GM19351 (cell line): Measurements from ENCODE around the gene POLR3K.
A peak's percentile ranks its signal among the peaks of the same experiment; 100 is the strongest.
"Not testable (repeated sequence)": the region's sequence is repeated elsewhere in the genome, so short reads cannot be mapped to it uniquely, and the experiment has no call there.

Experiments used
- ATAC-seq: cut with Tn5 transposase; IDR thresholded peaks from one replicate; pipeline ENCODE4 v1.9.1; 2021; ENCODE audit warnings: mild to moderate bottlenecking, moderate library complexity; ENCODE audit not compliant: unreplicated experiment

Gene POLR3K

GRCh38 chr16:47234-47633 is 6.2 kb downstream of the POLR3K start:
- ATAC-seq: no peak

GRCh38 chr16:46510-46909 is 6.9 kb downstream of the POLR3K start:
- ATAC-seq: not testable (repeated sequence)

GRCh38 chr16:45454-45853 is 8.0 kb downstream of the POLR3K start:
- ATAC-seq: no peak

- ATAC-seq: no peak
These were observed 8.8 kb downstream of the POLR3K start for GRCh38 chr16:44655-45054.

- no peak for ATAC-seq
These were observed 10.1 kb downstream of the POLR3K start for GRCh38 chr16:43294-43693.

- no peak for ATAC-seq
These were observed 10.7 kb downstream of the POLR3K start for GRCh38 chr16:42691-43090.

DNA sequence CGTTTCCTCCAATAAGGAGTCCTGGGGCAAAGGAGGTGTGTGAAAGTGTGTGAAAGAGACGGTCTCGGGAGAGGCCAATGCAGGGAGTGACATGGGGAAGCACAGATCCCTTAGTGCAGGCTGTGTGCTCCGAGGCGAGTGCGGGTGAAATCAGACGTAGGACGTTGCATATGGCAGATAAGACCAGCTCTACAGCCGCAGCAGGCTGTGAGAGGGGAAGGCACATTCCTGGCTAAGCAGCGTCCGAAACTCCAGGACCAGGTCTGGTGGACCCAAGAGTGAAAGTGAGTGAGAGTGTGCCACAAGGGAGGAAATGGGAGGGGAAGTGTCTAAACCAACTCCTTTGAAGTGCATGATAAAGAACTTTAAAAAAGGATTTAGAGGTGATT is 11.3 kb downstream of the POLR3K start:
- ATAC-seq: no peak

DNA sequence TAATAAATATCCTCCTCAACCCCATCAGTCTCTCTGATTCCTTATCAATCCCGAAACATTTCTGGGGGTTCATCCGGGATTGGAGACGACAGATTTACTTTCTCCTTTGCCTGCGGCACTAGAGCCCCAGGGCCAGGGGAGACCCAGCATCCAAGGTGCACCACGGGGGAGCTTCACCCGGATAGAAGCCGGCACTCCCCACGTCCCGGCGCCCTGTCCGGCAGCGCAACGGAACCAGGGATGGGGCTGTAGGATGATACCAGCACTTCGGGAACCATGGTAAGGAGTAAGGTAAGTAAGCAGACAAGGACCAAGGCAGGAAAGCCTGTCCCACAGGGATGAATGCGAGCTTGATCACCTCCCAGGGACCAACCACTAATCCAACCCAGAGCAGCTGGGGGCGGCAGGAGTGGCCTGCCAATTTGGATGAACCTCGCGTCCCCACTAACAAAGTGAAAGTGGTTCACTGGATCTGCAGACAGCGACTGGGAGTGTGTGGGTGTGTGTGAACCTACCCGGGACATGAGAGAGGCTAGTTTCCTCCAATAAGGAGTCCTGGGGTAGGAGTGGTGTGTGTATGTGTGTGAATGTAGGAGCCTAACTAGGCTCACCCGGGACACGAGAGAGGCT is 11.9 kb downstream of the POLR3K start:
- no peak for ATAC-seq

DNA sequence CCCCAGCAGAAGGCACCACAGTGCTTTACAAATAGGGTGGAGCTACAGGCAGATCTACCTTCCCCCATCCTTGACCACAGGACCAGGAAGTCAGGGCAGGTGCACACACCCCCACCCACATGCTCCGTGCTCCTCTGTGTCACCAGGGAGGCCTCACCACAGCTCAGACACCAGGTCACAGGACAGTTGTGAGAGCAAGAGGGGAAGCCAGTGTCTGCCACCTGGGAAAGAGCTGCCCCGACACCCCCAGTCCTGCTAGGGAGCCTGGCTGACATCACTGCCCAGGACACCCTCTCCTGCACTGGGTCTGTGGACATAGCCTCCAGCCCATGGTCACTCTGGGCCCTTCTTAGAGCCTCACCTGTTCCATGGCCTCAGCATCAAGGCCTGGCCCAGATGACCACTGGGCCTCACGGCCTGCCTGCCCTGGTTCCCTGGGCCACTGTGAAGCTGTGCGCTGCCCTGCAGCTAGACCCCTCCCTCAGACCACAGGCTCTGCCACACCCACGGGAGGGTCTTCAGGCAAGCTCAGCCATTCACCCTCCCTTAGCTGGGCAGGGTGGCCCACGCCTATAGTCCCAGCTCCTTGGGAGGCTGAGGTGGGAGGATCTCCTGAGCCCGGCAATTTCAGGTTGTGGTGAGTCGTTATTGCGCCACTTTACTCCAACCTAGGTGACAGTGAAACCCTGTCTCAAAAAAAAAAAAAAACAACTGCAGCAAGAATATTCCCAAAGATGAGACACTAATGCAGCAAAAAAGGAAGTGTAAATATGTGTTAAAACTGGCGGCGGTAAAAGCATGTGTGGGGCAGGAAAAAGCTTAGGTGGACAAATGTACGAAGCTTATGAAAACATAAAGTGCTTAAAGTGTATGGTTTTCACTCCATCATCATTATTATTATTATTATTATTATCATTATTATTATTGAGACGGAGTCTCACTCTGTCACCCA is 14.2 kb downstream of the POLR3K start:
- peak; percentile 87 for ATAC-seq

DNA sequence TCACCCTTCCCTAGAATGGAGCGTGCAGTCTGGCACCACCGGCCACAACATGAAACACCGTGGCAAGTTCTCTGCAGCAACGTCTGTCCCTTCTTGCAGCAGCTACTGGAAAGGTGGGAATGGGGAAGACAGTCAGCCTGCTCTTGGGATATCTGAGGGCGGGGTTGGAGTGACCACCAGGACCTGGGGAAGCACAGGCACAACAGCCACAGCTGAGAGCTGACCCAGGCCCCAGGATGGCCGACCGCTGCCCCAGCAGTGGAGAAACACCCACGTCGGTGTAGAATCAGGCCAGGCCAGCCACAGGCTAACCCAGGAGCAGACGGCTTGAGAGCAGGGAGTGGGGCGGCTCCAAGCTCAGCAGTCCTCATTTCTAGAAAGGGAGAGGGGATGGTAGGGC is 15.2 kb downstream of the POLR3K start:
- ATAC-seq: not testable (repeated sequence)

DNA sequence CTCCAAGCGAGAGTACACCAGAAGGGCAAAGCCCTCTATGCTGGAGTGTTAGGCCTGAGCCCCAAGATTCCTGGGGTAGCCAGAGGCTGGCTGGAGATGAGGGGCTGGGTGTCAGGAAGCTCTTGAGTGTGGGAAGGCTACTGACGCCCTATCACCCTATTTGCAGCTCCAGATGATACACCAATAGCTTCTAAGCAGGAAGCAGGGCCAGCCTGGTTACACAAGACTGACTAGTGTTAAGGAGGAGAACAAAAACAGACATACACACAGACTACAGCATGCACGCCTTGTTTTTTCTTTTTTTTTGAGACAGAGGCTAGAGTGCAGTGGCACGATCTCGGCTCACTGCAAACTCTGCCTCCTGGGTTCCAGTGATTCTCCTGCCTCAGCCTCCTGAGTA is 15.9 kb downstream of the POLR3K start:
- ATAC-seq: no peak

DNA sequence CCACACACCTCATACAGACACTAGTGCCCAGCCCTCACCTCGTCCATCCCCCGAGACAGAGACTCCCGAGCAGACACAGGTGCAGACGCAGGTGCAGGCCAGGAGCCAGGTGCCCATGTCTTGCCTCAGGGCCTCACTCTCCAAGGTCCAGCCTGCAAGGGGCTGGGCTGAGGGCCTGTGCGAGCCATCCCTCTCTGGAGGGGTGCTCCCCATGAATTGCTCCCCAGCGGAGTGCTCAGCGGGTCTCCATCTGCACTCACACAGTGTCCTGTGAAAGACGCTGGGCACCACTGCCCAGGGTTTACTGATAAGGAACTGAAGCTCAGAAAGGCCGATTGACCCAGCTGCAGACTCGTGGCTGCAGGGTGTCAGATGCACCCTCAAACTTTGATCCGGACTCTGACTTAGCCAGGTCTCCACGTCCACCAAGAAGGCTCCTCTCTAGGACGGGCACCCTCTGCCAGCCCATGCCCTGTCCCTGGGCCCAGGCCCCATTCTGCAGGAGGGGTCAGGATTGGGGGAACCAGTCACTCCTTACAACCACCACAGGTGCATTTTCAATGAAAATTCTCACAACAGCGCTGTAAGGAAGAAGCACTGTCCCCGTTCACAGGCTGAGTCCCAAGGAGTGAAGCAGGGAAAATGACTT is 16.9 kb downstream of the POLR3K start:
- ATAC-seq: no peak

- ATAC-seq: no peak
These were observed 17.6 kb downstream of the POLR3K start for GRCh38 chr16:35678-36305.

DNA sequence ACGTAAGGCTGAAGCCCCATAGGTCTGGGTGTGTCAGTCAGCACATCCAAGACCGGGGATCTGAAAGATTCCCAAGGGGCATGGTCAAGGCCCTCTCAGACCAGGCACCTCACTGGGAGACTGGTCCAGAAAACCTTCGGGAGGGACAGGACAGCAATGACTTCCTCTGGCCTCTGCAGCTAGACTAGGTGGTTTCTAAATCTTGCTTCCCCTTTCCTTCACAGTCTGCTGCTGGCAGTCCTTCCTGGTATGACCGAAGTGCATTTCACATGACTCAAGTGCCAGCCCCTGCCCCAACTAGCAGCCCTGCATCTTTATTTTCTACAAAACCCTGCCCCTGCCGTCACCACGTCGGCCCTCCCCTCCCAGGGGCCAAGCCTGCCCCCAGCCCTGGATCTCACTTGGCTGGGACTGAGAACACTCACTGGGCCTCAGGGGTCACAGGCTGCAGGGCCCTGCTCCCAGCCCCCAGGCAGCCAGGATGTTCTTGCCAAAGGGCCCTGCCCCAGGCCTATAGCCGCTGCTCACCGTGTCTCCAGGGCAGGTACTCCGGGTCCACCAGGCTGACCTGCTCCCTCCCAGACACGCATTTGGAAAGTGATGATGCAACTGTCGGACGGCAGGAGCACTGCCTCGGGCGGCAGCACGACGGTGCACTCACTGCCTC is 18.3 kb downstream of the POLR3K start:
- ATAC-seq: no peak

GRCh38 chr16:34648-34987 is 18.8 kb downstream of the POLR3K start:
- ATAC-seq: no peak

DNA sequence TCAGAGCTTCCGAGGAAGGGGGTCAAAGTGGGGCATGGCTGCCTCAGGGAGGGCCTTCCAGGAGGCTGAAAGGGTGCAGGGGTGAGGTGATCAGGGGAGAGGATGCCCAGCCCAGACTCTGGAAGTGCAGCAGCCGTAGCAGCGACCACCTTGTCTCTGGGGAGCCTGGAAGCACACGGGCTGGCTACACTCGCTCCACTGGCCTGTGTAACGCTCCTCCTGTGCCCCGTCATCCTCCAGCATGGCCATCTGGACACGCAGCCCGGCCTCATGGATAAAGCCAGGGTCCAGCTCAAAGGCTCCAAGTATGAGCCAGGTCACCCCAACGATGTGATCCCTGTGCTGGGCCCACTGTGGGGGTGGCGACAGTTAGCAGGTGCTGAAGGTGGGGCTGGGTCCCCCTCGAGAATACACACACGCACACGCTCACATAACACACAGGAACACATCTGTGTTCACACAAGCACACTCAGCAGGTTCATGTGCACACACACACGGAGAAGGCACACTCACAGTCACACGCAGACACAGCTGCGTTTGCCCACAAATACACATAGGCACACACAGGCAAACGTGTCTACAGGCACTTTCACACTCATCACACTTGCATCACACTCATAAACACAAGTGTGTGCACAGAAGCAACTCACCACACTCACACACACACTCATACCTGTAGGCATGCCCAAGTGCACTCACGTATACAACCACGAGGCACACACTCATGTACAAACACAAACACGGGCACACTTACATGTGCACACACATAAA is 19.3 kb downstream of the POLR3K start:
- no peak for ATAC-seq

DNA sequence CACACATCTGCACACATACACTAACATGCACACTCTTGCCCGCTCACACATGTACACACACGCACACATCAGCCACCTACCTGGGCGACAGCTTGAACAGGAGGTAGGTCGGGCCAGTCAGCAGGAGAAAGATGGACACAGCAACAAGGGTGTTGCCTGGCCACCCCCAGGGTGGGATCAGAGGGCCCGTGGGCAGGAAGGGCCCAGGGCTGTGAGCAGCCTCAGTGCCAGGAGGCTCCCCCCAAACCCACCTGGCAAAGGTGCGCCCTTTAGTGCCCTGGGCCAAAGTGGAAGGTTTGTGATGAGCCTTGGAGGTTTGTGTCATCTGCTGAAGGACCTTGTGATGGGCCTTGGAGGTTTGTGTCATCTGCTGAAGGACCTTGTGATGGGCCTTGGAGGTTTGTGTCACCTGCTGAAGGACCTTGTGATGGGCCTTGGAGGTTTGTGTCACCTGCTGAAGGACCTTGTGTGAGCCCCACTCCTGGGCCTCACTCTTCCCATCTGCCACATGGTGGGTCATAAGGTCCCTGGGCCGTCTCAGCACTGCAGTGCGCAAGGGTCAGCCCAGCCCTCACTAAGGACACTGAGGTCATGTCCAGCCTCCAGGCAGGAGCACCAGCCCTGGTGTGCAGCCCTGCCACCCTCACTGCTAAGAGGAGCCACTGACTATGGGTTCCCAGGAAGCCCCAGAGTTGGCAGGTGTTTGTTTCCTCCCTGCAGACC is 20.1 kb downstream of the POLR3K start:
- not testable (repeated sequence) for ATAC-seq

DNA sequence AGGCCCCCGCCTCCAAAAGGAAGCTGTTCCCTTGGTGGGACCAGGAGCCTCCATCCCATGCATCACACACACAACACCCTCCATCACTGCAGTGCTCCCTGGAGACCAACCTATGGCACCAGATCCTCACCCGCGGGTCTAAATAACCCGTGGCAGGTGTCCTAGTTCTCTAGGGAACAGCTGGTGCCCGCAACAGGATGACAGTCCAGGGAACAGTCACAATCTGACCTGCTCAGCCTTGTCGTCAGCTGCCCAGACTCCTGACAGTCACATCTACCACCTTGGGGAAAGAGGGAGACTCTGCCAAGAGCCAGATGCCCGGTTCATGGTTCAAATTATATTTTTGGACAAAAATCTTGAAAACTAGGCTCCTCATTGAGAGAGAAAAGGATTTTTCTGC is 22.8 kb downstream of the POLR3K start:
- not testable (repeated sequence) for ATAC-seq

DNA sequence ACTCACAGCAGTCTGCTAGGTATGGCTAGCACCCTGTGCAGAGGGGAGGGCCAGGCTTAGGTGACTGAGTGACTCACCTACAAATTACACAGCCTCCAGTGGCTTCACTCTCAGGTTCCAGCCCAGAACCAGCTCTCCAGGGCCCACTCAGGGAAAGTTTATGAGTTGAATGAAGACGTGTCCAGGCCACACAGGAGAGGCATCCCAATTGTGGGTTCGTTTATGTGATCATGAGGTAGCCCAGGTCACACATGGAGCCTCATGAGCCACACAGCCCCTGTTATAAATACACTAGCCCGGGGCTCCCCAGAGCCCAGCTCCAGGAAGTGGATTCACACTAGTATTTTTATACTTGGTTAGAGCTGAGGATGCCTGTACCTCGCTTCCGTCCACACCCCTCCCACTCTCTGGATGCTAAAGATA is 27.5 kb downstream of the POLR3K start:
- peak; percentile 70 for ATAC-seq
